HFFc6 (cell line): Measurements from ENCODE around the gene CRADD. TPM values are rescaled to one million over a fixed set of nuclear protein-coding genes. Genes with fewer than 3 reads are reported as not detected.

ENCODE experiments used
- DNase-seq: peaks from one replicate; pipeline ENCODE4 v3.0.0-alpha.2; 2018
- H3K27ac Mint-ChIP-seq: 2 replicates; pipeline ENCODE4 v1.8.0; 2020; ENCODE audit warnings: mild to moderate bottlenecking, mixed read lengths
- H3K27me3 Mint-ChIP-seq: 2 replicates; pipeline ENCODE4 v1.8.0; 2021; ENCODE audit warnings: mild to moderate bottlenecking, moderate library complexity, mixed read lengths; ENCODE audit not compliant: insufficient read depth
- H3K36me3 Mint-ChIP-seq: 2 replicates; pipeline ENCODE4 v1.8.0; 2021; ENCODE audit warnings: low read depth, mixed read lengths
- H3K4me1 Mint-ChIP-seq: 2 replicates; pipeline ENCODE4 v1.8.0; 2020; ENCODE audit warnings: low read depth, mixed read lengths
- H3K4me3 Mint-ChIP-seq: 2 replicates; pipeline ENCODE4 v1.8.0; 2020; ENCODE audit warnings: mild to moderate bottlenecking, moderate library complexity, mixed read lengths
- H3K9me3 Mint-ChIP-seq: 2 replicates; pipeline ENCODE4 v1.8.0; 2020; ENCODE audit warnings: mild to moderate bottlenecking, mixed read lengths
- total RNA-seq, 6 experiments: library from RNA; stranded (reverse); fragmentation: NEBNext Ultra II Directional; extraction: Animal tissue kit (Norgen Biotek cat#: 25700); gene quantifications; 2 replicates in 1 of 6; 3 replicates in 5 of 6; pipeline ENCODE4 v1.2.3, GENCODE V29; 2021
- TF ChIP-seq, protein P1 (sequence below): fragments of 200-600 bp; sonication (generic); IDR thresholded peaks from 2 replicates; pipeline ENCODE4 v1.5.0; 2021; ENCODE audit warnings: antibody characterized with exemption, mild to moderate bottlenecking

Gene CRADD
- total RNA-seq, 6 experiments from 2014 or later: 15.3 to 20.1 (median 17.9) TPM

DNA sequence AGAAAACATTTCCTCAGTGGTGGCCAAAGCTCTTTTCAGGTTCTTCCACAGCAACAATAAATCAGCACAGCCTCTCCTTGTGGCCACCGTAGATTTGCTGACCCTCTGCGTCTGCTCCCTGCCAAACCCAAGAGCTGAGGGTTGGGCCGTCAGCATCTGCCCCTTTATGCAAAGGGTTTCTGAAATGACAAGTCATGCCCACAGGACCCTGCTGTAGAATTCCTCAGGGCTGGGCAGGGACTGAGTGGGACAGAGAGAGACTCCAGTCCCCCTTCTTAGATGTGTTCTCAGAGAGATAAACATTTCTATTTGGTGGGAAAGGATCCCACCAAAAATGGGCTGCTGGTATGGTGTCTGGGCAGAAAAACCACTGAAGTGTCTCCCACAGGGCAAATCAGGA is 238.2 kb downstream of the CRADD start:
- Mint-ChIP-seq H3K36me3 (peaks cover 9% of the 10 kb centered on the region), H3K4me3 (no peak overlapping the region), H3K27ac (0 out of 2 replicates have a peak overlapping the region, but pooled peaks have one; percentile 5), H3K27me3 (peaks cover 2% of the 10 kb centered on the region), H3K9me3 (no peaks in the 10 kb centered on the region; the same call in 1 of the 2 replicates), H3K4me1 (peaks cover 84% of the 10 kb centered on the region)
- no peak for DNase-seq
- TF ChIP-seq, protein P1, sequence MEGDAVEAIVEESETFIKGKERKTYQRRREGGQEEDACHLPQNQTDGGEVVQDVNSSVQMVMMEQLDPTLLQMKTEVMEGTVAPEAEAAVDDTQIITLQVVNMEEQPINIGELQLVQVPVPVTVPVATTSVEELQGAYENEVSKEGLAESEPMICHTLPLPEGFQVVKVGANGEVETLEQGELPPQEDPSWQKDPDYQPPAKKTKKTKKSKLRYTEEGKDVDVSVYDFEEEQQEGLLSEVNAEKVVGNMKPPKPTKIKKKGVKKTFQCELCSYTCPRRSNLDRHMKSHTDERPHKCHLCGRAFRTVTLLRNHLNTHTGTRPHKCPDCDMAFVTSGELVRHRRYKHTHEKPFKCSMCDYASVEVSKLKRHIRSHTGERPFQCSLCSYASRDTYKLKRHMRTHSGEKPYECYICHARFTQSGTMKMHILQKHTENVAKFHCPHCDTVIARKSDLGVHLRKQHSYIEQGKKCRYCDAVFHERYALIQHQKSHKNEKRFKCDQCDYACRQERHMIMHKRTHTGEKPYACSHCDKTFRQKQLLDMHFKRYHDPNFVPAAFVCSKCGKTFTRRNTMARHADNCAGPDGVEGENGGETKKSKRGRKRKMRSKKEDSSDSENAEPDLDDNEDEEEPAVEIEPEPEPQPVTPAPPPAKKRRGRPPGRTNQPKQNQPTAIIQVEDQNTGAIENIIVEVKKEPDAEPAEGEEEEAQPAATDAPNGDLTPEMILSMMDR: no peak

- TF ChIP-seq, protein P1: no peak
- Mint-ChIP-seq H3K27me3 (peaks cover 2% of the 10 kb centered on the region), H3K36me3 (peaks cover 9% of the 10 kb centered on the region), H3K4me1 (peaks cover 81% of the 10 kb centered on the region), H3K27ac (peak overlapping the region; percentile 96), H3K9me3 (no peaks in the 10 kb centered on the region; the same call in 1 of the 2 replicates), H3K4me3 (no peak overlapping the region)
- DNase-seq: no peak
Measured at GRCh38 chr12:93916402-93916801, 239.2 kb downstream of the CRADD start.

DNA sequence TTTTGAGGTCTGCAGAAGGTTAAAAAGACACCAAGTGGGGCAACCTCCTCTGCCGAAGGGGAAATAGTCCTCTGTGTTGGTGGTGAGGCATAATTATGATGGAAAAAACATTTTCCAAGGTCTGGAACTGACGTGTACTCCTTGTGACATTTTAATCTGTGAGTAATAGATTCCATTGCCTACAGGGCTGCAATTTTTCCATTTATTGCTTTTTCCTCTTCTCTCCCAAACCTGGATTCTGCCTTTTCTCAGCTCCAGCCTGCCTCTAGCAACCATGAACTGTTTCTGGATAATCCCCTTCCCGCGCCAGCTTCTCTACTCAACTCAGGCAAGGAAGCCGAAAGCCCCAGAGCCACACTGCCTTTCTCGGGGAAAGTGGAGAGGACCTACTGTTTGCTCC is 241.1 kb downstream of the CRADD start:
- Mint-ChIP-seq H3K27me3 (peaks cover 2% of the 10 kb centered on the region), H3K36me3 (peaks cover 9% of the 10 kb centered on the region), H3K4me1 (peaks cover 76% of the 10 kb centered on the region), H3K4me3 (no peak overlapping the region; the same call in 1 of the 2 replicates), H3K27ac (peak overlapping the region; percentile 96), H3K9me3 (no peaks in the 10 kb centered on the region; the same call in 1 of the 2 replicates)
- peak; percentile 91 for DNase-seq
- TF ChIP-seq, protein P1: no peak

DNA sequence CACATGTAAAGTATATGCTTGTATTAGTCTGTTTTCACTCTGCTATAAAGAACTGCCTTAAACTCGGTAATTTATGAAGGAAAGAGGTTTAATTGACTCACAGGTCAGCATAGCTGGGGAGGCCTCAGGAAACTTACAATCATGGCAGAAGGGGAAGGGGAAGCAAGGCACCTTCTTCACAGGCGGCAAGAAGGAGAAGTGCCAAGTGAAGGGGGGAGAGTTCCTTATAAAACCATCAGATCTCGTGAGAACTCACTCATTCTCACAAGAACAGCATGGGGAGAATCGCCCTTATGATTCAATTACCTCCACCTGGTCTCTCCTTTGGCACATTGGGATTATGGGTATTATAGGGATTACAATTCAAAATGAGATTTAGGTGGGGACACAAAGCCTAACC is 241.7 kb downstream of the CRADD start:
- peak overlapping the region; percentile 96 for H3K27ac Mint-ChIP-seq
- DNase-seq: no peak
- peaks cover 2% of the 10 kb centered on the region for H3K27me3 Mint-ChIP-seq
- TF ChIP-seq, protein P1: no peak
- H3K36me3 Mint-ChIP-seq: peaks cover 9% of the 10 kb centered on the region
- H3K9me3 Mint-ChIP-seq: no peaks in the 10 kb centered on the region; the same call in 1 of the 2 replicates
- no peak overlapping the region for H3K4me3 Mint-ChIP-seq
- H3K4me1 Mint-ChIP-seq: peaks cover 70% of the 10 kb centered on the region

DNA sequence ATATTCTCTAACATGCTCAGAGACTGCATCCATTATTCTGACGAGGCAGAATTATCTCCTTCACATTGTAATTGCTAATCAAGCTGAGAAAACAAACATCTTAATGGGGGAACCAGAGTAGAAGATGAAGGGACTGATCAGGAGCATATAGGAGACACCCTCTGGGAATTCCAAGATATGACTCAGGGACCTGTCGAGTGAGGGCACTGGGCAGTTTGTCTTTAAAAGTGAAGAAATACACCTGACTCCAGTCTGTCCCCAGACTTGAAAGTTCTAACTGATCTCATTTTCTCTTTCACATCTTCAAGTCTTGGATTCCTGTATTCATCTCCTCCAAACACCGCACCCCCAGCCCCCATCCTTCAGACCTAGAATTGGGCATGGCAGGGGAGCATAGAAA is 244.3 kb downstream of the CRADD start:
- peaks cover 48% of the 10 kb centered on the region for H3K4me1 Mint-ChIP-seq
- peaks cover 16% of the 10 kb centered on the region for H3K36me3 Mint-ChIP-seq
- peaks cover 16% of the 10 kb centered on the region for H3K9me3 Mint-ChIP-seq
- no peaks in the 10 kb centered on the region; the same call in 1 of the 2 replicates for H3K27me3 Mint-ChIP-seq
- no peak for DNase-seq
- TF ChIP-seq, protein P1: no peak
- no peak overlapping the region for H3K4me3 Mint-ChIP-seq
- no peak overlapping the region for H3K27ac Mint-ChIP-seq
